NCI-H345 (cell line): ENCODE measurements around the gene AHRR.

Experiments
- DNase-seq: peaks from one replicate; lab custom pipeline; 2025; lab: John Stamatoyannopoulos, UW

The AHRR gene

GRCh38 chr5:443239-444151 lies 122.0 kb downstream of the AHRR start:
- DNase-seq = peak; percentile 73

DNA sequence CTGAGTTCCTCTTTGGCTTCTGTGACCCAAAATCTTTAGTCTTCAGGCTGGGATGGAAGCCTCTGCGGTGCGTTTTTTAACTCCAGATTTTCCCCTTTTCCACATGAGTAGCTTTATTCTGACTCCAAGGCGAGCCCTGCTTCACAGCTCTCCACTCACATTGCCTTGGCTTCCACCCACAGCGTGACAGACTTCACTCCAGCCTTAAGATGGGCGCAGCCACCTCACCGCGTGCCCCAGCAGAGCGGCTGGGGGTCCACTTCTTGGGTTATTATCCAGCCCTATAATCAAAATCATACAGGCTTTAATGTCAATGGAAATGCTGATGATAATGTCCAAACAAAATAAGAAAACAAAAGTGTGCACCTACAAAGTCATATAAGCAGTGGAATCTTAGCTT lies 122.7 kb downstream of the AHRR start:
- no peak for DNase-seq

- no peak for DNase-seq
These were observed 124.1 kb downstream of the AHRR start for GRCh38 chr5:445591-445990.

DNA sequence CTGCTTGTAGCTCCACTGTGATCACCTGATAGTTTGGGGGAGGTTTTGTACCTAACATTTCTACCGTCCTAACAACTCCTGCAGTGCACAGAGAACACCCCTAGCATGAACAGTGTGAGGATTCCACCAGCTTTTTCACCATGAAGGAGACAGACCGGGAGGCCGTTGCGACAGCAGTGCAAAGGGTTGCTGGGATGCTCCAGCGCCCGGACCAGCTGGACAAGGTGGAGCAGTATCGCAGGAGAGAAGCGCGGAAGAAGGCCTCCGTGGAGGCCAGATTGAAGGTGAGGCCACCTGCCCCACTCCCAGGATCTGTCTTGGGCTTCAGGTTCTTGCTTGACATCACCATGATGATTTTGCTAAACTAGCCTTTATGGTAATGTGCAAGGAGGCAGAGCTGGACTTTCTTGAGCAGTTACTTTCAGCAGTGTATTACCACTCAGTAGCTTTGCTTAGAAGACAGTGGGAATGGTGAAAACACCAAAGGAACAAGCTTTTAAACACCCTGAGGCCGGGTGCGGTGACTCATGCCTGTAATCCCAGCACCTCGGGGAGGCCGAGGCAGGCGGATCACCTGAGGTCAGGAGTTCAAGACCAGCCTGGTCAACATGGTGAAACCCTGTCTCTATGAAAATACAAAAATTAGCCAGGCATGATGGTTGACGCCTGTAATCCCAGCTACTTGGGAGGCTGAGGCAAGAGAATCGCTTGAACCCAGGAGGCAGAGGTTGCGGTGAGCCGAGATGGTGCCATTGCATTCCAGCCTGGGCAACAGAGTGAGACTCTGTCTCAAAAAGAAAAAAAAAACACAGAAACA lies 124.8 kb downstream of the AHRR start:
- no peak for DNase-seq

DNA sequence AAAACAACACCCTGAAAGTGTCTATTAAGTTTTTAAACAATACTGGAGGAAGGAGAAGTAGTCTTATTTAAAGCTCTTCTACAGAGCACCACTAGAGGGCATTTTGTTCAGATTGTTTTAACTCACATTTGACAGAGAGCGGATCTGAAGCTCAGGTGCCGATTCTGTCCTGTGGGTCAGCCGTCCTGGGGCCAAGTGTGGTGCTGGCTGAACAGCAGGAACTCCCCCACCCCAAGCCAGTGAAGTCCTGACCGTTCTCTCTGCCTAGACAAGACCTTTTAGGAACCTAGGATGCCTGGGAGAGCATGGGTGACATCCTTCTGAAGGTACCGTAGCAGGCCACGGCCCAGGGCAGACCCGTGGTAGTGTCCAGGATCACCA lies 125.4 kb downstream of the AHRR start:
- peak; percentile 38 for DNase-seq

- no peak for DNase-seq
These were observed 126.0 kb downstream of the AHRR start for GRCh38 chr5:447501-447900.

DNA sequence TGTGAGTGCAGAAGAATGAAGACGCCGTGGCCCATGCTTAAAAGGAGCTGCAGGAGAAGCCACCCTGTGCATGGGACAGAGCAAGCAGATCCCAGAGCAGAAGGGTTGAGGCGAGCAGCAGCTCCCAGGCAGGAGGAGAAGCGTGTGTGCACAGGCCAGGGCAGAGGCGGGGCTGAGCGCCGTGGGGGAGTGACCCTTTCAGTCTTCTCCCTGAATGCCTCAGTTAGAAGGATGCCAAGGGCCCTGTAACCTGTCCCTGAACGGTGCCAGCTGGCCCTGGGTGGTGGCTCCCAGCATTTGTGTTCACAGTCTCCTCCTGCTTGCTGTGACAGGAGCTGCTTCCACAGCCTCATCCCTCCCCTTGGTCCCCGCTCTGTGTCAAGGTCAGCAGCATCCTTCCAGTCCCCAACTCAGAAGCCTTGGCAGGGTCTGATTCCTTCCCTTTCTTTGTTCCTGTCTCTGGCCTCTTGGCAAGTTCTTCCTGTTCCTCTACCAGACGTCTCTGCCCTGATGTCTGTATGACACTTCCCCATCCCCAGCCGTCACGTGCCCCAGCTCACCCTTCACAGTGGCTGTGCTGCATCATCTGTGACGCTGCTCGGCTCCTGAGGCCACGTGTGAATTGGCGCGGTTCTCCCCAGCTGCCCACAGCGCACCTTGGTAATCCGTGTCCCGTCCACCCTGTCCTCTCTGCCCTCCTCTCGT lies 126.7 kb downstream of the AHRR start:
- no peak for DNase-seq

- no peak for DNase-seq
These were observed 127.2 kb downstream of the AHRR start for GRCh38 chr5:448766-449090.

GRCh38 chr5:449151-449550 lies 127.6 kb downstream of the AHRR start:
- no peak for DNase-seq

GRCh38 chr5:451587-452458 lies 130.3 kb downstream of the AHRR start:
- no peak for DNase-seq

- no peak for DNase-seq
These were observed 131.6 kb downstream of the AHRR start for GRCh38 chr5:452978-453710.

- no peak for DNase-seq
These were observed 132.4 kb downstream of the AHRR start for GRCh38 chr5:453725-454481.

DNA sequence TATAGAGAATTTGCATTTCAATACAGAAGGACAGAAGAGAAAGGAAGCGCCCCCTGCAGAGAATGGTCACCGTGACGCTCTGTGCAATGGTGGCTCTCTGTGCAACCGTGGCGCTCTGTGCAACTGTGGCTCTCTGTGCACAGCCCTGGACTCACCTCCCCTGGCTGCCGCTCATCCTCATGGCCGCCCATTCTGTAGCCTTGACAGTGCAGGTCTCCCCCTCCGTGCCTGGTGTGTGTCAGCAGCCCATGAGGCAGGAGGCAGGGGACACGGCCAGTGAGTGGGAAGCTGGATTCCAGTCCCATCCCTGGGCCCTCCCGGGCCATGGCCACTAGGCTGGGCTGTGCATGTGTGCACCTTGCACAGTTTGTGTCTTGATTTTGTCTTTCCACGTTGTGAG lies 133.4 kb downstream of the AHRR start:
- DNase-seq = no peak

DNA sequence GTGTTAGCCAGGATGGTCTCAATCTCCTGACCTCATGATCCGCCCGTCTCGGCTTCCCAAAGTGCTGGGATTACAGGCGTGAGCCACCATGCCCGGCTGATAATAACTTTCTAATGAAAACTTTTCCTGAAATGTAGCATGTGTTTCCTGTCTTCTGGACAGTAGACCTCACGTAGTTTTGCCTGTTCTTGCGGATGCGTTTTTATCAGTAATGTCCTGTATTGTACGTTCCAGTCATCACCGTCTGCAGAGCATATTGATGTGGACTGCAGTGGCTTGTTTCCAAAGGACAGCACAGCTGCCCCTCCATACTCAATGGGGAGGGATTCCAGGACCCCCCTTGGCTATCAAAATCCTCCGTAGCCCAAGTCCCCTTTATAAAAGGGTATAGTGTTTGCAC lies 134.3 kb downstream of the AHRR start:
- no peak for DNase-seq

GRCh38 chr5:456351-457194 lies 135.1 kb downstream of the AHRR start:
- DNase-seq = no peak

DNA sequence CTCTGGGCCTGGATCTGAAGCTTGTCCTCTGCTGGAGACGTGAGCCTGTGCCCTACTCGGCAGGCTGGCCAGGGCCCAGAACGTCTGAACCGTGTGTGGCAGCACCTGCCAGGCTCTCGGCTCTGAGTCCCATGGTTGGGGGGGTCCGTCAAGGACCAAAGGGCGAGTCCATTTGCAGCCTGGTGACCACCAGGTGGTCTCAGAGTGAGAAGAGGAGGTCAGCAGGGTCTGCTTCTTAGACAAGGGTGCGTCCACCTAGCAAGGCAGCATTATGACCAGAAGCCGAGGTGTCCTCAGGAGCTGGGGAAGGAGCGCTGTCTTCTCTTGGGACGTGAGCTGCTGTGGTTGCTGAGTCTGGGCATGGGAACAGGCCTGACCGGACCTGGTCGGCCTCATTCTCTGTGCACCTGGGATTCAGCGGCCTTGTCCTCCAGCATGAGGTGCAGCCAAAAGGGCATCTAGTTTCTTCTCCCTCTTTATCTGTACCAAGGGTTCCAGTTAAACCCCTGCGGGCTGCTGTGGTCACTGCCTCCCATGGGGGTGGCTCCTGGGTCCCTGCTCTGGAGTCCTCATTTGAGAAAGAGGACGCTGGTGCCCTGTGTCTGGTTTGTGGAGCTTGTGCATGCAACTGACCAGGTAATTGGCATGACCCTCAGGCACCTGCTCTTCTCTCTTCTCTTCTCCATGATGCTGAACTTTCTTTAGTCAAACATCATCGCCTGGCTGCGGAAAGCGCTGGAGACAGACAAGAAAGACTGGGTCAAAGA lies 135.9 kb downstream of the AHRR start:
- DNase-seq = no peak

GRCh38 chr5:458547-459353 lies 137.2 kb downstream of the AHRR start:
- DNase-seq = no peak
